Ovary (tissue), 3 donors: ENCODE measurements around the gene IGFBP1.

Experiments
- POLR2A ChIP-seq: fragments of 450-650 bp; IDR thresholded peaks from one replicate; pipeline ENCODE4 v1.6.1; 2017; ENCODE audit warnings: antibody characterized with exemption, mild to moderate bottlenecking, moderate library complexity
- TF ChIP-seq, protein P1 (sequence below), 3 donors: fragments of 450-650 bp in 2 of 3; fragments of 200-600 bp in 1 of 3; IDR thresholded peaks; one replicate each; pipeline versions ENCODE4 v1.5.1 to v1.8.0; 2016 to 2022; ENCODE audit warnings: antibody characterized with exemption in 3 of 3, mild to moderate bottlenecking in 1 of 3
- donor health status: DM: no; HTN: no; CAD: no.

DNA sequence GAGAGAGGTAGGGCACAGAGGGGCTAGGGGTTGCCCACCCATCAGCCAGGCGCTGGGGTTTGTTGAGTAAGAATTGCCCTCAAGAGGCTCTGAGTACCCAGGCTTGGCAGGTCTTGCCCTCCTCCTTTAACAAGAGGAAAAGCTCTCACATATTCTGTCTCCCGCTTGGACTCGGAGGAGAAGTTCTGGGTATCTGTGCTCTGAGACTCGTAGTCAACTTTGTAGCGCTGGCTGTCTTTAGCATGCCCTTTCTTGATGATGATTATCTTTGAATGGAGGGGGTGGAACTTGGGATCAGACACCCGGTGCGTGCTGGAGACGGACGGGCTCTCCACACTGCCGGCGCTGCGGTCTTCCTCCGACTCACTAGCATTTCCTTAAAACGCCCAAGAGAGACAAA lies 28.8 kb downstream of the IGFBP1 start:
- TF ChIP-seq, protein P1, sequence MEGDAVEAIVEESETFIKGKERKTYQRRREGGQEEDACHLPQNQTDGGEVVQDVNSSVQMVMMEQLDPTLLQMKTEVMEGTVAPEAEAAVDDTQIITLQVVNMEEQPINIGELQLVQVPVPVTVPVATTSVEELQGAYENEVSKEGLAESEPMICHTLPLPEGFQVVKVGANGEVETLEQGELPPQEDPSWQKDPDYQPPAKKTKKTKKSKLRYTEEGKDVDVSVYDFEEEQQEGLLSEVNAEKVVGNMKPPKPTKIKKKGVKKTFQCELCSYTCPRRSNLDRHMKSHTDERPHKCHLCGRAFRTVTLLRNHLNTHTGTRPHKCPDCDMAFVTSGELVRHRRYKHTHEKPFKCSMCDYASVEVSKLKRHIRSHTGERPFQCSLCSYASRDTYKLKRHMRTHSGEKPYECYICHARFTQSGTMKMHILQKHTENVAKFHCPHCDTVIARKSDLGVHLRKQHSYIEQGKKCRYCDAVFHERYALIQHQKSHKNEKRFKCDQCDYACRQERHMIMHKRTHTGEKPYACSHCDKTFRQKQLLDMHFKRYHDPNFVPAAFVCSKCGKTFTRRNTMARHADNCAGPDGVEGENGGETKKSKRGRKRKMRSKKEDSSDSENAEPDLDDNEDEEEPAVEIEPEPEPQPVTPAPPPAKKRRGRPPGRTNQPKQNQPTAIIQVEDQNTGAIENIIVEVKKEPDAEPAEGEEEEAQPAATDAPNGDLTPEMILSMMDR (IDR thresholded peaks at IDR 0.05) = no peak
- TF ChIP-seq POLR2A = no peak
